HepG2 (cell line): Measurements from ENCODE around the gene PHYH. TPM values are rescaled to one million over a fixed set of nuclear protein-coding genes. Genes with fewer than 3 reads are reported as not detected.

Source experiments
- ATAC-seq: fragments of 200-7000 bp; cut with Tn5 transposase; 3 replicates; pipeline ENCODE4 v1.9.1; 2020; ENCODE audit warnings: mild to moderate bottlenecking, moderate library complexity
- BruUV-seq: library from RNA; stranded (reverse); fragments of 400-500 nt; replicated peaks from 2 replicates; lab custom pipeline; 2021; lab: Mats Ljungman, UMichigan
- CTCF ChIA-PET: fragments of 300-600 bp; formaldehyde crosslinking; extraction: SDS; loops from one replicate; lab custom pipeline; 2021; ENCODE audit warnings: low total read pairs, inconsistent platforms, low intra/inter-chr PET ratio; lab: Yijun Ruan, JAX
- POLR2A ChIA-PET: fragments of 350-600 bp; sonication (Branson Sonifier 250); formaldehyde crosslinking; loops from one replicate; lab custom pipeline; 2020; ENCODE audit warnings: antibody characterized with exemption, inconsistent platforms; lab: Yijun Ruan, JAX
- DNase-seq: peaks from one replicate; pipeline ENCODE4 v3.0.0-alpha.2; 2015; ENCODE audit warnings: low spot score
- FAIRE-seq: peaks from 3 replicates; lab custom pipeline; 2011; peaks lifted over from hg19 to GRCh38; lab: Jason Lieb, UNC
- H2AFZ ChIP-seq: one replicate; pipeline ENCODE4 v1.6.1; 2011; ENCODE audit warnings: low read length, inconsistent platforms
- H3K27ac ChIP-seq: fragments of 300-600 bp; 3 replicates; pipeline ENCODE4 v1.8.0; 2011; ENCODE audit warnings: mixed run types, mild to moderate bottlenecking, mixed read lengths, low read length, inconsistent platforms; ENCODE audit not compliant: insufficient read depth; ENCODE audit errors: extremely low read length
- H3K27me3 ChIP-seq, 2 experiments: fragments of 200-600 bp in 1 of 2; 2 replicates in 1 of 2; 3 replicates in 1 of 2; pipeline versions ENCODE4 v1.6.0 to v1.8.0; 2011; ENCODE audit warnings: low read length in 2 of 2, mild to moderate bottlenecking in 2 of 2, moderate library complexity in 2 of 2, inconsistent platforms in 1 of 2; ENCODE audit not compliant: insufficient read depth in 2 of 2, control insufficient read depth in 1 of 2
- H3K36me3 ChIP-seq, 2 experiments: fragments of 200-600 bp in 1 of 2; replicated peaks in 1 of 2; 2 replicates in 1 of 2; 3 replicates in 1 of 2; pipeline versions ENCODE4 v1.5.1 to v1.8.0; 2011; ENCODE audit warnings: low read length in 2 of 2, inconsistent platforms in 1 of 2; ENCODE audit not compliant: insufficient read depth in 2 of 2, control insufficient read depth in 1 of 2
- H3K4me1 ChIP-seq: 2 replicates; pipeline ENCODE4 v1.5.1; 2012; ENCODE audit warnings: low read length, inconsistent platforms; ENCODE audit not compliant: insufficient read depth
- H3K4me2 ChIP-seq: 2 replicates; pipeline ENCODE4 v1.6.0; 2011; ENCODE audit warnings: low read depth, low read length, inconsistent platforms
- H3K4me3 ChIP-seq, 3 experiments: fragments of 200-600 bp in 1 of 3; sonication (generic), shearing (Covaris generic) in 1 of 3; replicated peaks in 1 of 3; 2 replicates each; pipeline ENCODE4 v1.5.1; 2011 to 2016; ENCODE audit warnings: low read length in 3 of 3, inconsistent platforms in 2 of 3, low read depth in 2 of 3, mild to moderate bottlenecking in 2 of 3, control low read depth in 1 of 3, mixed read lengths in 1 of 3; ENCODE audit not compliant: insufficient read depth in 1 of 3
- H3K79me2 ChIP-seq: one replicate; pipeline ENCODE4 v1.6.1; 2011; ENCODE audit warnings: low read length, inconsistent platforms; ENCODE audit not compliant: insufficient read depth
- H3K9ac ChIP-seq: 2 replicates; pipeline ENCODE4 v1.6.0; 2011; ENCODE audit warnings: mild to moderate bottlenecking, low read depth, low read length, inconsistent platforms; ENCODE audit not compliant: insufficient read depth
- H3K9me3 ChIP-seq: 2 replicates; pipeline ENCODE4 v1.5.1; 2012; ENCODE audit warnings: mild to moderate bottlenecking, low read length
- H4K20me1 ChIP-seq: 2 replicates; pipeline ENCODE4 v1.6.0; 2011; ENCODE audit warnings: inconsistent platforms, mild to moderate bottlenecking, low read length, moderate library complexity; ENCODE audit not compliant: insufficient read depth
- FOXC1 ChIP-seq: sonication (generic); formaldehyde crosslinking; IDR thresholded peaks from 2 replicates; pipeline ENCODE4 v1.8.0; 2022; ENCODE audit warnings: mild to moderate bottlenecking, missing genetic modification reagents, borderline replicate concordance
- MTA3 ChIP-seq: sonication (generic); formaldehyde crosslinking; IDR thresholded peaks from 2 replicates; pipeline ENCODE4 v1.4.0; 2020; ENCODE audit warnings: missing genetic modification reagents
- ZC3H4 ChIP-seq: sonication (generic); formaldehyde crosslinking; IDR thresholded peaks from 2 replicates; pipeline ENCODE4 v1.4.0; 2020; ENCODE audit warnings: missing genetic modification reagents, borderline replicate concordance
- ZFP36 ChIP-seq: fragments of 150-350 bp; IDR thresholded peaks from 2 replicates; pipeline ENCODE4 v1.6.1; 2018; ENCODE audit warnings: borderline replicate concordance, low read length, low read depth; ENCODE audit not compliant: partially characterized antibody
- ZHX2 ChIP-seq, 2 experiments: sonication (generic) in 1 of 2; formaldehyde crosslinking in 1 of 2; IDR thresholded peaks; 2 replicates each; pipeline versions ENCODE4 v1.6.1 to v1.9.0; 2014 to 2022; ENCODE audit warnings: antibody characterized with exemption in 1 of 2, borderline replicate concordance in 1 of 2, inconsistent platforms in 1 of 2, low read depth in 1 of 2, missing genetic modification reagents in 1 of 2
- ZNF263 ChIP-seq: sonication (generic); formaldehyde crosslinking; IDR thresholded peaks from 2 replicates; pipeline ENCODE4 v1.4.0; 2020; ENCODE audit warnings: missing genetic modification reagents
- WGBS: methylation state at CpG from one replicate; pipeline ENCODE4 v1.1.6; 2017; ENCODE audit warnings: low lambda C conversion rate; 5-methylcytosine and 5-hydroxymethylcytosine counted together
- in situ Hi-C: cut with HindIII; loops from 2 replicates; pipeline ENCODE4 v1.10.0; 2017; ENCODE audit warnings: low pct_unique_long_range_greater_than_20kb; ENCODE audit not compliant: extremely low pct_ligation_motif_present
- intact Hi-C: fragments of 100-400 bp; cut with micrococcal nuclease; formaldehyde crosslinking; loops from one replicate; pipeline ENCODE4 v1.10.0; 2022; ENCODE audit not compliant: unreplicated experiment
- polyA plus RNA-seq, 8 experiments: library from polyadenylated mRNA; depleted of rRNA in 3 of 8; stranded (reverse) in 7 of 8; unstranded in 1 of 8; fragments of >200 nt; fragmentation: Illumina TruSeq in 4 of 8; extraction: Trizol in 4 of 8; gene quantifications; 2 replicates each; pipeline versions ENCODE4 v1.2.1 to v1.2.3, GENCODE V29; 2011 to 2016; ENCODE audit warnings: low read depth in 4 of 8, missing spikeins in 1 of 8, mixed read lengths in 1 of 8; ENCODE audit not compliant: insufficient read depth in 1 of 8
- total RNA-seq, 5 experiments: library from RNA; depleted of rRNA; stranded (reverse); fragments of >200 nt; fragmentation: Illumina TruSeq; extraction: Trizol; gene quantifications; 2 replicates each; pipeline ENCODE4 v1.2.3, GENCODE V29; 2016; ENCODE audit warnings: low read depth in 1 of 5
- TF ChIP-seq, protein P1 (sequence below): fragments of 450-650 bp; IDR thresholded peaks from 2 replicates; pipeline ENCODE4 v1.6.1; 2017

The PHYH gene
- total and polyA plus RNA-seq, 2 of the 13 experiments (the other 11 are each of a cell fraction or from before 2014, with no cell fraction given), result 27.2 to 34.5 TPM

GRCh38 chr10:13256627-13257026, 43.2 kb downstream of the PHYH start:
- intact Hi-C loops, result no loop called here
- no peak for FAIRE-seq
- in situ Hi-C loops, result no loop called here
- H3K4me1 ChIP-seq, result no peaks in the 10 kb centered on the region
- no peaks in the 10 kb centered on the region for H3K9me3 ChIP-seq
- POLR2A ChIA-PET, result no interaction called here
- H3K9ac ChIP-seq, result no peak overlapping the region
- no TSS peak for BruUV-seq
- H2AFZ ChIP-seq, result no peak overlapping the region
- TF ChIP-seq MTA3 (CRISPR knock-in tag), result no peak
- no peak for TF ChIP-seq ZHX2 (IDR thresholded peaks at IDR 0.05; ENCODE audit: low read depth)
- no peak for TF ChIP-seq ZHX2 (CRISPR knock-in tag; IDR thresholded peaks at IDR 0.05; ENCODE audit: borderline replicate concordance)
- no peak for TF ChIP-seq ZFP36
- TF ChIP-seq FOXC1 (CRISPR knock-in tag), result no peak
- no peak for TF ChIP-seq ZNF263 (CRISPR knock-in tag)
- no peak for TF ChIP-seq ZC3H4 (CRISPR knock-in tag)
- TF ChIP-seq, protein P1, sequence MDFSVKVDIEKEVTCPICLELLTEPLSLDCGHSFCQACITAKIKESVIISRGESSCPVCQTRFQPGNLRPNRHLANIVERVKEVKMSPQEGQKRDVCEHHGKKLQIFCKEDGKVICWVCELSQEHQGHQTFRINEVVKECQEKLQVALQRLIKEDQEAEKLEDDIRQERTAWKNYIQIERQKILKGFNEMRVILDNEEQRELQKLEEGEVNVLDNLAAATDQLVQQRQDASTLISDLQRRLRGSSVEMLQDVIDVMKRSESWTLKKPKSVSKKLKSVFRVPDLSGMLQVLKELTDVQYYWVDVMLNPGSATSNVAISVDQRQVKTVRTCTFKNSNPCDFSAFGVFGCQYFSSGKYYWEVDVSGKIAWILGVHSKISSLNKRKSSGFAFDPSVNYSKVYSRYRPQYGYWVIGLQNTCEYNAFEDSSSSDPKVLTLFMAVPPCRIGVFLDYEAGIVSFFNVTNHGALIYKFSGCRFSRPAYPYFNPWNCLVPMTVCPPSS, result no peak
- no peak overlapping the region for H3K4me2 ChIP-seq
- H3K27ac ChIP-seq, result no peak overlapping the region
- peaks cover 0 to 4% of the 10 kb centered on the region in 2 experiments; a peak in 1 of 5 replicates for H3K27me3 ChIP-seq
- H3K79me2 ChIP-seq, result no peaks in the 10 kb centered on the region
- CTCF ChIA-PET, result interaction anchor here (0.6 kb wide), 1 partner anchor 50 kb away, joined by 3 read pairs; no protein-coding TSS in a partner anchor
- no peaks in the 10 kb centered on the region for H3K36me3 ChIP-seq
- H3K4me3 ChIP-seq, result no peak overlapping the region
- no peak for ATAC-seq
- H4K20me1 ChIP-seq, result no peaks in the 10 kb centered on the region
- DNase-seq, result no peak
- 48% methylated on average over 2 of the region's 2 CpGs for WGBS
